IgD-negative memory B cell (primary cell): ENCODE data around the gene PRKCE. TPM values are rescaled to one million over a fixed set of nuclear protein-coding genes. Genes with fewer than 3 reads are reported as not detected.

Experiments
- H3K27ac Mint-ChIP-seq, 3 donors: one replicate each; pipeline ENCODE4 v1.8.0; 2020 to 2022; ENCODE audit warnings: mild to moderate bottlenecking in 3 of 3, mixed read lengths in 3 of 3, moderate library complexity in 1 of 3
- H3K27me3 Mint-ChIP-seq: one replicate; pipeline ENCODE4 v1.8.0; 2021; ENCODE audit warnings: mixed read lengths
- H3K36me3 Mint-ChIP-seq: one replicate; pipeline ENCODE4 v1.8.0; 2020; ENCODE audit warnings: mild to moderate bottlenecking, mixed read lengths
- H3K4me1 Mint-ChIP-seq, 3 donors: one replicate each; pipeline ENCODE4 v1.8.0; 2020 to 2022; ENCODE audit warnings: mixed read lengths in 3 of 3, mild to moderate bottlenecking in 1 of 3
- H3K4me3 Mint-ChIP-seq, 4 donors: one replicate each; pipeline ENCODE4 v1.8.0; 2020 to 2022; ENCODE audit warnings: mild to moderate bottlenecking in 4 of 4, mixed read lengths in 4 of 4, moderate library complexity in 3 of 4
- H3K9me3 Mint-ChIP-seq, 3 donors: one replicate each; pipeline ENCODE4 v1.8.0; 2020 to 2021; ENCODE audit warnings: mixed read lengths in 3 of 3, mild to moderate bottlenecking in 1 of 3
- polyA plus RNA-seq: library from polyadenylated mRNA; unstranded; fragments of 300-500 nt; fragmentation: Illumina TruSeq; gene quantifications from one replicate; pipeline ENCODE4 v1.2.3, GENCODE V29; 2021

Gene PRKCE
- polyA plus RNA-seq, 1 donor from 2014 or later = 12.7 TPM

GRCh38 chr2:46015671-46016070, 364.2 kb downstream of the PRKCE start:
- Mint-ChIP-seq H3K36me3 (peaks cover 13% of the 10 kb centered on the region), H3K4me1 (no peaks in the 10 kb centered on the region), H3K27ac (no peak overlapping the region), H3K4me3 (no peak overlapping the region), H3K9me3 (no peaks in the 10 kb centered on the region), H3K27me3 (no peaks in the 10 kb centered on the region)

DNA sequence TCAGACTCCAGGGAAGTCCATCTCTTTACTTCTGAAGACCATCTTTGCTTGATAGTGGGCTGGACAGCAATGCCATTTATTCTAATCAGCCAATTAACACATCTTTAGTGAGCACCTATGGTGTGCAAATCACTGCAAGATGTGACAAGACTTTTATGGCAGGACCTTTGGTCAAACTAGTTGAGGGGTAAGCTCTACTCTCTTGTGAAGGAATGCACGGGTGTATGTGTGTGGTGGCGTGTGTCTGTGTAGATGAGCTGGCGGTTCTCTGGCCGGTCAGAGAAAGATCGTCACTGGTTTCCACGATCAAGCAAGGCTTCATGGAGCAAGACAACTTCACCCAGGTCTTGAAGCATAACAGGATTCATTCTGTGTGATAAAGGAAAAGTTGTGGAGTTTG, 364.6 kb downstream of the PRKCE start:
- Mint-ChIP-seq H3K27ac (no peak overlapping the region), H3K36me3 (peaks cover 13% of the 10 kb centered on the region), H3K27me3 (no peaks in the 10 kb centered on the region)

DNA sequence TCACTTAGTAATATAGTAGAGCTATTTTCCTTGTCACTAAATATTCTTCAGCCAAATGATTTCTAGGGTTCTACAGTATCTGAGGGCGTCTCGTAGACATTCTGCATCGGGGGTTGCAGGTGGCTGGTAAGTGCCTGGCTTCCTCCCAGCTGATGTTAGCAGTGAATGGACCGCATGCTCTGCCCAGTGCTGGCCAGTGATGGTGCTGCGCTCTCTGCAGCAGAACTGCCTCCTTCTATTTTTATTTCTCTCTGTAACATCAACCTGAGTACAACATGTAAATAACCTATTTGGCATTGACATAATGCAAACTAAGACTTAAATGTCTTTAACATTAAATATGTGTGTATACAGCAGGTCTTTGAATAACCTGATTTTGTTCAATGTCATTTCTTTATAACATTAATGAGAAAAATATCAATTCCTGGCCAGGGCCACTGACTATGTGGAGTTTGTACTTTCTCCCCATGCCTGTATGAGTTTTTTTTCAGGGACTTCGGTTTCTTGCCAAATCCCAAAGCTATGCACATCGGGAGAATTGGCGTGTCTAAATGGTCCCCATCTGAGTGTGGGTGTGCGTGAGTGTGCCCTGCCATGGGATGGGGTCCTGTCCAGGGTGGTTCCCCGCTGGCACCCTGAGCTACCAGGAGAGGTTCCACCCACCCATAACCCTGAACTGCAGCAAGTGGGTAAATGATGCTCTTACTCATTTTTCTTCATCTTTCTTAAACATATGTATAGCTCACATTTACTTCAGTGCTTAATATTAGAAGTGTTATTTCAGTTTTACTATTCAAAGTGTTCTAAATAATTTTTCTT, 367.5 kb downstream of the PRKCE start:
- no peaks in the 10 kb centered on the region for H3K9me3 Mint-ChIP-seq
- H3K27me3 Mint-ChIP-seq = no peaks in the 10 kb centered on the region
- peaks cover 12% of the 10 kb centered on the region for H3K36me3 Mint-ChIP-seq
- no peak overlapping the region for H3K27ac Mint-ChIP-seq
- peaks cover 0 to 2% (median 0%) of the 10 kb centered on the region in 3 donors for H3K4me1 Mint-ChIP-seq
- no peak overlapping the region for H3K4me3 Mint-ChIP-seq

More for the DNA sequence above, 364.6 kb downstream of the PRKCE start:
- Mint-ChIP-seq H3K4me3 (no peak overlapping the region), H3K4me1 (no peaks in the 10 kb centered on the region), H3K9me3 (no peaks in the 10 kb centered on the region)

DNA sequence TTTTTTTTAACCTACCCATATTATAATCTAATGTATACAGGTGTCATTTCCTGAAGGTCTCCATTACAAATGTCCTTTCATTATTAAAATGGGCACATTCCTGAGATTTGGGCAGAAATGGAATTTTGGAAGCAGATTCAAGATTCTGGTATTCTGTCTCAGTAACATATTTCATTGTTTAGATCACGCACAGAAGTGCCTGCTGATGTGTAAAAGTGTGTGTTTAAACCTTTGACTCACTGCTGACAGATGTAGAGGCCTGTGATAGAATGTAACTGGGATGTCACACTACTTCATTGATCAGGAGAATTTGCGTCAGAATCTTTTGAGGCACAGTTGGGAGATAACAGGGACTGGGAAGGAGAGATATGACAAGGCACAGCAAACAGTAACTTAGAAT, 368.9 kb downstream of the PRKCE start:
- Mint-ChIP-seq H3K4me1 (peaks cover 0 to 2% (median 0%) of the 10 kb centered on the region in 3 donors), H3K27ac (no peak overlapping the region), H3K27me3 (no peaks in the 10 kb centered on the region), H3K36me3 (peaks cover 12% of the 10 kb centered on the region), H3K4me3 (no peak overlapping the region), H3K9me3 (no peaks in the 10 kb centered on the region)

DNA sequence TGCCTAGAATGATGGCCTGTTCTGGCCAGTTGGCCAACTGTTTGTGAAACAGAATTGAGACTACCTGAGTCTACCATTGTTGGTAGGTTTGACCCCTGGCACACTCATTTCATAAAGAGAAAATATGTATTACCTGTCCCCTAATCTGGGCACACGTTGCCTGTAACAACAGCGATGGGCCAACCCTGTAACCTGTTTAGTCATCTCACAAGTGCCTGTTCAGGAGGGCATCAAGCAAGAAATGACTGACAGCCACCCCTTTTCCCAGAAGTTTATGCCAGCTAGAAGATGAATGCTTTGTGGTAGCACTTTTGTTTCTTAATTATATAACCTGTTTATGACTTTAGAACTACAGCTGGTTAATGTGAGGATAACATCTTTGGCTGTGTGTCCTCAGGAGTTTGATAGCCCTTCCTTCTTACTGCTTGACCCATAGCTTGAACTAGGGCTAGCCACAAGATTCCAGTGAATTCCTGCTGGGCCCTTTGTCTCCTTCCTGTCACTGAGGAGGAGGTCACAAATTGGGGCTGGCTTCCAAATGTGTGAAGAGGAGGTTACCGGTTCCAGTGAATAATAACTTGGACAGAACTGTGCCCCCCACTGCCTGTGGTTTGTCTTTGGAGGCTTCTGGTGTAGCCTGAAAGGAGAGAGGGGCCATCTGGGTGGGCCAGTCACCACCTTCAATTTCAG, 371.8 kb downstream of the PRKCE start:
- no peak overlapping the region for H3K27ac Mint-ChIP-seq
- H3K36me3 Mint-ChIP-seq = peaks cover 14% of the 10 kb centered on the region
- no peak overlapping the region for H3K4me3 Mint-ChIP-seq
- no peaks in the 10 kb centered on the region for H3K9me3 Mint-ChIP-seq
- peaks cover 0 to 2% (median 0%) of the 10 kb centered on the region in 3 donors for H3K4me1 Mint-ChIP-seq
- H3K27me3 Mint-ChIP-seq = no peaks in the 10 kb centered on the region

GRCh38 chr2:46024146-46024779, 372.8 kb downstream of the PRKCE start:
- Mint-ChIP-seq H3K27me3 (no peaks in the 10 kb centered on the region), H3K9me3 (peaks cover 0 to 1% (median 0%) of the 10 kb centered on the region in 3 donors), H3K27ac (no peak overlapping the region), H3K36me3 (peaks cover 17% of the 10 kb centered on the region), H3K4me1 (peaks cover 0 to 2% (median 0%) of the 10 kb centered on the region in 3 donors), H3K4me3 (no peak overlapping the region)

DNA sequence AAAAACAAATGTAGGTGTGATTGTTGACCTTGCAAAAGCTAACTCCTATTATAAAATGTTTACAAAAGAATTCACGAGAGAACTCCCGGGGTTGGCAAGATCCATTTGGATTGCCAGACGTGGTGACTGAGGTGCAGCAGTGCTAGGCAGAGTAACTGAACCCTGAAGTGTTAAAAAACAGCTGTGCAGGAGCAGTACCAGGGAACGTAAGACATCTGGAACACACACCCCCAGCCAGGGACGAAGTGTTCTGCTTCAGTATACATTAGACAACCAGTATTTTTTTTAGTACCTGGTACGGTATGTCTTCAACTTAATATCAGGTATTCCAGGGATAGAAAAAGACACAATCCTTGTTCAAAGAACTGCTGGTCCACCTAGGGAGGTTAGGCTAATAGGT, 373.6 kb downstream of the PRKCE start:
- no peak overlapping the region for H3K27ac Mint-ChIP-seq
- no peaks in the 10 kb centered on the region for H3K27me3 Mint-ChIP-seq
- H3K9me3 Mint-ChIP-seq = peaks cover 0 to 1% (median 0%) of the 10 kb centered on the region in 3 donors
- peaks cover 0 to 2% (median 0%) of the 10 kb centered on the region in 3 donors for H3K4me1 Mint-ChIP-seq
- no peak overlapping the region for H3K4me3 Mint-ChIP-seq
- peaks cover 17% of the 10 kb centered on the region for H3K36me3 Mint-ChIP-seq

- Mint-ChIP-seq H3K36me3 (peaks cover 17% of the 10 kb centered on the region), H3K9me3 (peaks cover 0 to 1% (median 0%) of the 10 kb centered on the region in 3 donors)
Measured at GRCh38 chr2:46025676-46026075, 374.2 kb downstream of the PRKCE start.

GRCh38 chr2:46026431-46026830, 375.0 kb downstream of the PRKCE start:
- peaks cover 17% of the 10 kb centered on the region for H3K36me3 Mint-ChIP-seq
- H3K4me3 Mint-ChIP-seq = no peak overlapping the region
- no peaks in the 10 kb centered on the region for H3K27me3 Mint-ChIP-seq
- H3K4me1 Mint-ChIP-seq = peaks cover 0 to 2% (median 0%) of the 10 kb centered on the region in 3 donors
- H3K9me3 Mint-ChIP-seq = peaks cover 0 to 1% (median 0%) of the 10 kb centered on the region in 3 donors
- H3K27ac Mint-ChIP-seq = no peak overlapping the region

More at GRCh38 chr2:46025676-46026075, 374.2 kb downstream of the PRKCE start:
- no peak overlapping the region for H3K27ac Mint-ChIP-seq
- no peaks in the 10 kb centered on the region for H3K27me3 Mint-ChIP-seq
- no peak overlapping the region for H3K4me3 Mint-ChIP-seq
- peaks cover 0 to 2% (median 0%) of the 10 kb centered on the region in 3 donors for H3K4me1 Mint-ChIP-seq

GRCh38 chr2:46029332-46029811, 377.9 kb downstream of the PRKCE start:
- H3K4me1 Mint-ChIP-seq = no peaks in the 10 kb centered on the region
- peaks cover 11% of the 10 kb centered on the region for H3K36me3 Mint-ChIP-seq
- no peaks in the 10 kb centered on the region for H3K27me3 Mint-ChIP-seq
- peaks cover 0 to 1% (median 0%) of the 10 kb centered on the region in 3 donors for H3K9me3 Mint-ChIP-seq
- H3K4me3 Mint-ChIP-seq = no peak overlapping the region
- no peak overlapping the region for H3K27ac Mint-ChIP-seq

GRCh38 chr2:46030330-46030729, 378.9 kb downstream of the PRKCE start:
- Mint-ChIP-seq H3K4me1 (no peaks in the 10 kb centered on the region), H3K27me3 (no peaks in the 10 kb centered on the region), H3K27ac (no peak overlapping the region), H3K9me3 (peaks cover 0 to 1% (median 0%) of the 10 kb centered on the region in 3 donors), H3K4me3 (no peak overlapping the region), H3K36me3 (peaks cover 11% of the 10 kb centered on the region)

DNA sequence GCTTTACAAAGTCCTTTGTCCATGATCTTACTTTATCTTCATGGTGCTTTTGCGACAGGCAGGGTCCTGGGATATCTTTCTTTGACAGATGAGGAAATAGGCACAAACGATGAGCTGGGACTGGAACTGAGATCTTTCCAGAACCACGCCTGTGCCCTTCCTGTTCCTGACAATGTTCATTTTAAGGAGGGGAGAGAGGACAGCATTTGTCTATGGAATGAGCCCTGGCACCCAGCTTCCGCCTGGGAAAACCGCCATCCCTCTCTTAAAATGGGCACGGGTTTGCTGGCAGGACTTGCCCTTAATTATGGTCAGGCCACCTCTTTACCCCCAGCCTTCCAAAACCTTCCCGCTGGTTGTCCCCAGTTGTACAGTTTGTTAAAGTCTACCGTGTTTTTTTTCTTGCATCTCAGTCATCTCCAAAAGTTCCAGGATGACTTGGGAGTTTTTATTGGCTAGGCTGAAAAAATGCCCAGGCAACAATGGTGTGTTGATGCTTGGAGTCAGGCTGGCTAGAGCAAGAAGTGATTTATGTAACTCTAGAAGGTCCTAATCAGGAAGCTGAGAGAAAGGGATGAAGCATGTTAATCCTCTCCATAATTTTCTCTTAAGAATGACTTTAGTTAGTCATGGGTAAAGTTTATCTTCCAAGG, 380.8 kb downstream of the PRKCE start:
- Mint-ChIP-seq H3K27ac (no peak overlapping the region), H3K27me3 (no peaks in the 10 kb centered on the region), H3K4me1 (no peaks in the 10 kb centered on the region), H3K4me3 (no peak overlapping the region), H3K9me3 (peaks cover 0 to 1% (median 0%) of the 10 kb centered on the region in 3 donors), H3K36me3 (peaks cover 9% of the 10 kb centered on the region)

DNA sequence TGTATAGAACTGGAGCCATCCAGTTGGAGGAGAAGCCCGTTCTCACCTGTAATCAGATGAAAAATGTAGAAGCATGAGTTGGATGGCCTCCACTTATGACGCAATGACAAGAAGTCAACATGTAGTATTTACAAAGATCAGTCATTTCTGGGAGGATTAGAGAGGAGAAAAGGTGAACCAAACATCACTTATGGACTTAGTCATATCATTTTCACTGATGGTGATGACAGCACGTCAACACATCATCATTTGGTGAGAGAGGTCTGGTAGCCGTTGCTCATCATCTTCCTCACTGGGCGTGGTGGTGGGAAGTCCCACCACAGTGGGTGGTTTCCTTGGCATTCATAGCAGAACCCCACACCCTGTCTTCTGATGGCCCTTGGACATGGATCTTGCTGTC, 381.5 kb downstream of the PRKCE start:
- no peak overlapping the region for H3K27ac Mint-ChIP-seq
- no peaks in the 10 kb centered on the region for H3K27me3 Mint-ChIP-seq
- no peaks in the 10 kb centered on the region for H3K4me1 Mint-ChIP-seq
- H3K4me3 Mint-ChIP-seq = no peak overlapping the region
- peaks cover 4% of the 10 kb centered on the region for H3K36me3 Mint-ChIP-seq
- H3K9me3 Mint-ChIP-seq = peaks cover 0 to 1% (median 0%) of the 10 kb centered on the region in 3 donors

DNA sequence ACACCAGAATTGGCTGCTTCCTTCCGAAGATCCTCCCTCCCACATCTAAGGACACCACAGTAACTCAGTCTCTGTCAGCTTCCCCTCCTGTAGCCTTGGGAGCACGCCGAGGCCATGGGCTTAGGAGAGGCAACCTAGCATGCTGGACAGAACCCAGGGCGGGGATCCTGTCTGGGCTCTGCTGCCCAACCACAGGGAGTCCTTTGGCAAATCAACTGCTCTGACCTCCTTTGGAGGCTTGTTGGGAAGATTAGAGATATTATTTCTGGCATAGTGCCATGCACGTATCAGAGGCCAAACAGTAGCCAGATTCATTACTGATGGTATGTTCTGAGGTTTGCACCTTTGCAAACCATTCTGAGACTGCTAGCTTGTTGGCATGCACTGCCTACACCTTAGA, 383.1 kb downstream of the PRKCE start:
- Mint-ChIP-seq H3K4me1 (no peaks in the 10 kb centered on the region), H3K27ac (no peak overlapping the region), H3K4me3 (no peak overlapping the region), H3K27me3 (no peaks in the 10 kb centered on the region), H3K36me3 (no peaks in the 10 kb centered on the region), H3K9me3 (no peaks in the 10 kb centered on the region)

- no peaks in the 10 kb centered on the region for H3K4me1 Mint-ChIP-seq
- no peaks in the 10 kb centered on the region for H3K9me3 Mint-ChIP-seq
- no peak overlapping the region for H3K4me3 Mint-ChIP-seq
- no peaks in the 10 kb centered on the region for H3K27me3 Mint-ChIP-seq
- H3K27ac Mint-ChIP-seq = no peak overlapping the region
- H3K36me3 Mint-ChIP-seq = peaks cover 1% of the 10 kb centered on the region
Measured at GRCh38 chr2:46036929-46037328, 385.5 kb downstream of the PRKCE start.
